Keratinocyte (primary cell): ENCODE data around the gene CPED1.

Source experiments
- EZH2 ChIP-seq: IDR thresholded peaks from one replicate; pipeline ENCODE4 v1.6.1; 2012; ENCODE audit warnings: inconsistent platforms, mild to moderate bottlenecking, low read length, moderate library complexity
- TF ChIP-seq, protein P1 (sequence below), 3 experiments: IDR thresholded peaks in 1 of 3; conservative IDR thresholded peaks in 1 of 3; optimal IDR thresholded peaks in 1 of 3; 2 replicates in 2 of 3; 3 replicates in 1 of 3; pipeline versions ENCODE3 to v1.5.1; 2011; ENCODE audit warnings: low read length in 3 of 3, mild to moderate bottlenecking in 3 of 3, moderate library complexity in 2 of 3, control low read depth in 1 of 3, inconsistent platforms in 1 of 3; ENCODE audit not compliant: insufficient read depth in 2 of 3; ENCODE audit errors: extremely low read depth in 1 of 3

DNA sequence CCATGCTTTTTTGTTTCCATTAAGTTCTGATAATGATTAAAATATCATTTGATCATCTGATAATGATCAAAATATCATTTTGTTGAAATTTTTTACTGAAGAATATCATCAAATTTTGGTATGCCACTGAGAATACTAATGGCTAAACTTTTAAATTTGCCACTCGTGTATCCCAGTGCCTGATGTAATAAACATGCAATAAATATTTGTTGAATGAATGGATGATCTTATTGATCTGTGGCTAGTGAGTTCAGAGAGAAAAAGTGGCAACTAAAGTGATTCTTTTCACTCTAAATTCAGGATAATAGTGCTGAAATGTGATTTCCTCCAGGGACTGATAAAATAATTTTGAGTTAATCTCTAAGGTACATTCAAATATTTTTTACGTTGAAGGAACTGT lies 181.0 kb downstream of the CPED1 start:
- TF ChIP-seq, protein P1, sequence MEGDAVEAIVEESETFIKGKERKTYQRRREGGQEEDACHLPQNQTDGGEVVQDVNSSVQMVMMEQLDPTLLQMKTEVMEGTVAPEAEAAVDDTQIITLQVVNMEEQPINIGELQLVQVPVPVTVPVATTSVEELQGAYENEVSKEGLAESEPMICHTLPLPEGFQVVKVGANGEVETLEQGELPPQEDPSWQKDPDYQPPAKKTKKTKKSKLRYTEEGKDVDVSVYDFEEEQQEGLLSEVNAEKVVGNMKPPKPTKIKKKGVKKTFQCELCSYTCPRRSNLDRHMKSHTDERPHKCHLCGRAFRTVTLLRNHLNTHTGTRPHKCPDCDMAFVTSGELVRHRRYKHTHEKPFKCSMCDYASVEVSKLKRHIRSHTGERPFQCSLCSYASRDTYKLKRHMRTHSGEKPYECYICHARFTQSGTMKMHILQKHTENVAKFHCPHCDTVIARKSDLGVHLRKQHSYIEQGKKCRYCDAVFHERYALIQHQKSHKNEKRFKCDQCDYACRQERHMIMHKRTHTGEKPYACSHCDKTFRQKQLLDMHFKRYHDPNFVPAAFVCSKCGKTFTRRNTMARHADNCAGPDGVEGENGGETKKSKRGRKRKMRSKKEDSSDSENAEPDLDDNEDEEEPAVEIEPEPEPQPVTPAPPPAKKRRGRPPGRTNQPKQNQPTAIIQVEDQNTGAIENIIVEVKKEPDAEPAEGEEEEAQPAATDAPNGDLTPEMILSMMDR (optimal IDR thresholded peaks at IDR 0.05 in 1 of 3, IDR thresholded peaks at IDR 0.05 in 1 of 3, conservative IDR thresholded peaks at IDR 0.05 in 1 of 3; ENCODE audit: extremely low read depth in 1 of 3, insufficient read depth in 2 of 3, low read length in 3 of 3), result no peak
- no peak for TF ChIP-seq EZH2
